Measurements from ENCODE around the gene HBP1.
"Not testable (repeated sequence)": the region's sequence is repeated elsewhere in the genome, so short reads cannot be mapped to it uniquely, and the experiment has no call there.

HBP1 gene

GRCh38 chr7:107187774-107188173 lies 19.0 kb downstream of the HBP1 start:
- no peak for DNase-seq

- no peak for DNase-seq
Observed at GRCh38 chr7:107190090-107190489, 21.3 kb downstream of the HBP1 start.

DNA sequence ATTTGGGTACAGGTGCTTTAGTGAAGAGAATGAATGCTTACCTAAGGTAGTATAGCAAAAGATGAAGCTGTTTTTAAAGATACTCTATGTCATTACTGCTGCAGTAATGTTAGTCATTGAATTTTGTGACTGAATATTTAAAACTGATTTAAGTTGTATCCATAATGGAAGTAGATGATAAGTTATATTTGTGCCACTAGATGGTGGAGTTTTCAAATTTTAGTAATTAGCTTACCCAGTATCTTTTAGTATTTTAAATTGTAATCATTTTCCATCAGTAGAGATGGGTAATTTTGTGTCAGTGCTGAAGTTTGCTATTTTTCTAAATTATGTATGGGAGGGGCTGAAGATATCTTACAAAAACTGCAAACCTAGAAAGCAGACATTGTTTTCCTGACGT lies 25.2 kb downstream of the HBP1 start:
- no peak for DNase-seq

GRCh38 chr7:107196834-107197610 lies 28.2 kb downstream of the HBP1 start:
- no peak for DNase-seq

DNA sequence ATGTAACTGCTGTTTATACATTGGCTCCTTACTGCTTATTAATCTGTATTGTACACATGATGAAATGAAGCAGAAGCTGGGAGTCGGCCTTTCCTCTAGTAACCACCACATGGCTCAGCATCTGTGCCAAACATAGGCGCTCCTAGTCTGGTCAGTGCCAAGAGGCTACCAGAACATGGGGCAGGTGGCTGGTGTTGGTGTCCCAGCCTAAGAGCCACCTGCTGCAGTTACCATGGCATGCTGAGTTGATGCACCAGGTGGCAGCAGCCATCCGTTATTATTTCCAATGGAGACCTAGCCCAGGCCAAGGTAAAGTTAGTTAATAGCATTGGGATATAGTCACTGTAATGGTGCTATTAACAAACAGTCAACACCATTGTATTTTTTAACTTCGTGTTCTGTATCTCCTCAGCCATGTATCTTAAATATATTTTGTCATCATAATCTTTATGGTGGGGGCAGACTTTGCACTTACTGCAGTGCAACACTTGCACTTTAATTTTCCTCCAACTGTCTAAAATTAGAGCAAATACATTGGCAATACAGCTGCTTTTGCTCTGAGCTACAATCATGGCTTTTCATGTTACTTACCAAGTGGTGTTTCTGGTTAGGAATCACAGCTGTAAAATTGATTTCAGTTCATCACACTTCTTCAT lies 33.1 kb downstream of the HBP1 start:
- no peak for DNase-seq

- DNase-seq, result no peak
Observed at GRCh38 chr7:107203607-107204006, 34.8 kb downstream of the HBP1 start.

DNA sequence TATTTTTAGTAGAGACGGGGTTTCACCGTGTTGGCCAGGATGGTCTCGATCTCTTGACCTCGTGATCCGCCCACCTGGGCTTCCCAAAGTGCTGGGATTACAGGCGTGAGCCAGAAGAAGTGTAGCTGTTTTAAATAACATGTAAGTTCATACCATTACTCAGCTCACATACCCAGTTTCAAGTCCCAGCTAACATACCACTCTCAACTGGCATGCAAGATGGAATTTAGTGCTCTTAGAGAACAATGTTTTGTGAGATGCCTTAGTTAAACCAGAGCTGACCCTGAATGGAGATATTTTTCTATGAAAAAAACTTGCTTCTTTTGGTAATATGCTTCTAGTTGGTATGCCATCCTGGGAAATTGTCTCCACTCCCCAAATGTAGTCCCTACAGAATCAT lies 37.3 kb downstream of the HBP1 start:
- DNase-seq, result no peak

- no peak for DNase-seq
Observed at GRCh38 chr7:107206706-107207105, 37.9 kb downstream of the HBP1 start.

GRCh38 chr7:107207459-107207858 lies 38.7 kb downstream of the HBP1 start:
- DNase-seq, result no peak

DNA sequence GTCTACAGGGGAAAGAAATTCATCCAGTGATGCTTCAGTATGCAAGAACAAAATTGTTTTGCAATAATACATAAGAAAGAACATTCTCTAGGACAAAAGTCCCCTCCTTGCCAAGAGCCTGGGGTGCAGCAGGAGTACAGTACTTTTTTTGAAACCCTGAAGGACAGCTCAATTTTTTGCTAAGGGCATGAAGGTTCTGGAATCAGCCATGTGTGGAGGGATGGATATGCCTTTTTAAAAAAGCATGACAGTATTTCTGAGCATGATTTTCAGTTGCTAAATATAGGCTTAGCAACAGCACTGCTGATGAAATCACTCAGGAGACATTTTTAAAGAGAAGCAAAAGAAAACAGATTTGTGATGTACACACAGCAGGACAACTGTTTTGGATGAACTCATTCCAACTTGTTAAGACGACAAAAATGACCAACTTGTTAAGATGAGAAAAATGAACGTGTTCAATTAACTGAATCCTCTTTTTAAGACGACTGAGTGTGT lies 39.3 kb downstream of the HBP1 start:
- no peak for DNase-seq

GRCh38 chr7:107208563-107208962 lies 39.8 kb downstream of the HBP1 start:
- no peak for DNase-seq

DNA sequence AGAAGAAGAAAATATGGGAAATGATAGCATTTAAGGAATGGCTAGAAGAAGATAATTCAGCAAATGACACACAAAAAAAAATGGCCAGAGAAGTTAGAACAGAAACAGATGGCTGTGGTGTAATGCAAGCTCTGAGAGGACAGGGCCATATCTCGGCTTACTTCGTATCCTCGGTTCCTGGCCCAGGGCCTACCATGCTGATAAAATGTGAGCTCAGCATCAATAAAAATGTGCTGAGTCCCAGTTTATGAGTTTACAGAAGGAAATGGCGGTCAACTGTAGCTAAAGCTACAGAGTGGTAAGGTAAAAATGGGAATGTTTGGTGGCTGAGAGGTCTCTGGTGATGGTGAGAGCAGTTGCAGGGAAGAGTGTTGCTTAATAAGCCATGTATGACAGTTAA lies 40.8 kb downstream of the HBP1 start:
- no peak for DNase-seq

- no peak for DNase-seq
Observed at GRCh38 chr7:107210400-107210799, 41.6 kb downstream of the HBP1 start.

DNA sequence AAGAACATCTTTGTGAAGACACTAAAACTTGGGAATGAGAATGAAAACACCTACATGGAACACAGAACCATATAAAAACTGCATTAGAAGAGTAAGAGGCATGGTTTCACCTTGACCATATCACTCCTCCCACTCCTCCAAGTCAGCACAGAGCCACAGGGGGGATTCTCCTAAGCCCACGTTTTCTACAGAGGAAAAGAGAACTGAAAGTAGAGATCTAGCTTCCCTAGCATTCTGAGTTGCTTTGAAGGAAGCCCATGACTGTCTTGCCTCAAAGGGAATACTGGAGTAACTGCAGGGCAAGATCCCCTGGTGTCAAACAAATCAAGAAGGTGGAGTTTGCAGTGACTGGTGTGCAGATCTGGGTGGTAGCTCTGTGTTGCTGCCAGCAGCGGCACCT lies 43.9 kb downstream of the HBP1 start:
- DNase-seq, result no peak

DNA sequence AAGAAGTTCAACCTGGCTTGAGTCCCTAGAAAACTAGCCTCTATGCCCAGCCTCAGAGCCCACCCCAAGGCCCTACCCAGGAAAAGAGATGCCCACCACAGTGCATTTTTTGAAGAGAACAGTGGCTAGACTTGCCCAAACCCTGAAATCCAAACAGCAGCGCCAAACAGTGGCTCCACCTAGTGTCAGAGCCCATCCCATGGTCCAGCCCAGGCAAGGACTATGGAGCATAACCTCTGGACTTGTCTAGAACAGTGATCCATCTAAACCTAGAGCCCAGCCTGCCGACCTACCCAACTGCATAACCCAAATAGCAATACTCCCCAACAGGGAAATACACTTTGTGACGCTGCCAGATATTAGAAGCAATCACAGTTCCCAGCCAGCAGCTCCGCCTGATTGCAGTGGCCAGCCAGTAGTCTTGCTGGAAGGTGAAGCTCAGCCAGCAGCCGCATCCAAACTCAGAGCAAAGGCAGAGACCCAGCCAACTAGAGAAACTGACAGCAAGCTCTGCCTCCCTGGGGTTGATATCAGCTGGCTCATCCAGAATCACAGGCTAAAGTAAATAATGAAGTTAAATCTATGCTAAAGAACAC lies 44.5 kb downstream of the HBP1 start:
- DNase-seq, result no peak

GRCh38 chr7:107213945-107214344 lies 45.1 kb downstream of the HBP1 start:
- no peak for DNase-seq

GRCh38 chr7:107219563-107220244 lies 50.9 kb downstream of the HBP1 start:
- no peak for DNase-seq

DNA sequence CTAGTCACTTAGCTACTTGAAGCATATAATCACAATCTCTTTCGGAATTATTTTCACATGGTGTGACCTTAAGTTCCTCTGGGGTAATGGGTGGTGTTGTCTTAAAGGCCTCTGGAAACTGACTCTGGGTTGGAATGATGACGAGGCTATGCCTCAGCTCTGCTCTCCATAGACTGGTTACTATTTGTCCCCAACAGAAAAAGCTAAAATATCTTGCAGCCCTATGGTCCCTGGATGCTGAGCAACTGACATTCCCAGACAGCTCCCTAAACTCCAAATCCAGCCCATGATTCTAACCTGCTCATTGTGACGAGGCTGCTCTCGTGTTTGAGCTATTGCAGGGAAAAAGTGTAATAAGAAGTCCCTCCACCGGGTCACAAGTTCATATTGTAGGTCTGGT lies 51.6 kb downstream of the HBP1 start:
- no peak for DNase-seq

DNA sequence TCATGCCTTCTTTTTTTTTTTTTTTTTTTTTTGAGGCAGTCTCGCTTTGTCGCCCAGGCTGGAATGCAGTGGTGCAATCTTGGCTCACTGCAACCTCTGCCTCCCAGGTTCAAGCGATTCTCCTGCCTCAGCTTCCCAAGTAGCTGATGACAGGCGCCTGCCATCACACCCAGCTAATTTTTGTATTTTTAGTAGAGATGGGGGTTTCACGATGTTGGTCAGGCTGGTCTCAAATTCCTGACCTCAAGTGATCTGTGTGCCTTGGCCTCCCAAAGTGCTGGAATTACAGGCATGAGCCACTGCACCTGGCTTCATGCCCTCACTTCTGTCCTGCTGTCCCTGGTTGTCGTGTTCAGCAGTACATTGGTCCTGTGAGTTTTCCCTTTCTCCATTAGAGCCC lies 52.0 kb downstream of the HBP1 start:
- DNase-seq, result not testable (repeated sequence)

DNA sequence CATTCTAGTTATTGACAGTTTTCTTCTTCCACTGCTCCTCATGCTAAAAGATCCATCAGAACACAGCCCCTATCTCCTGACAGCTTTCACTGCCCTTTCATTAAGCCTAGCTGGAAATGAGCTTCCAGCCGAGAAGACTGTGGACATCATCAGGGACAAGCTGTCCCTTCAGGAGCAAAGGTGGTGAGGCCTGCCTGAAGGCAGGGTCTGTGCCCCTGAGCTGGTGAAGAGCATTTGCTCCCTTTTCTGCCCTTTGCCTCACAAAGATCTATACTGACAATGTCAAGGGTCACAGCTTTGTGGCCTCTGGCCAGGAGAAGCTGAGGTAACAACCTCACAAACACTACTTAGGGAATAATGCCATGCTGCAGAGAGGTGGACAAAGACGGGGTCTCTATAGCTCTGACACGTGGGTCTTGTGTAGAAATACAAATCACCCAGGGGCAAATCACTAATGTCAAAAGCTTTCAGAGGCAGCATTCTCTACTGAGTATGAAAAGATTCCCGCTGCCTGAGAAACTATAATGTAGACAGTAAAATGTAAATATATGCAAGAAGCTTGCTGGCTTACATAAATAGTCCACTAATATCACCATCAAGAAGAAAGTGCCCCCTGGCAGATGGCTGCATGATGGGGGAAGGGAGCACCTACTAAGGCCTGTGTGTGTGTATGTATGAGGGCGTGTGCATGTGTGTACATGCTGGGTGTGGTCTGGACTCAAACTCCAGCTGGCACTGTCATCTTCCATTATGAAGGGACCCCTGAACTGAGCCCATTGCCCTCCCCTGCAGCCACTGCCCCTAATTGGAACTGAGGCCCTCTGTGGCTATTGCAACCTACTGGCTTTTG lies 55.8 kb downstream of the HBP1 start:
- DNase-seq, result no peak

DNA sequence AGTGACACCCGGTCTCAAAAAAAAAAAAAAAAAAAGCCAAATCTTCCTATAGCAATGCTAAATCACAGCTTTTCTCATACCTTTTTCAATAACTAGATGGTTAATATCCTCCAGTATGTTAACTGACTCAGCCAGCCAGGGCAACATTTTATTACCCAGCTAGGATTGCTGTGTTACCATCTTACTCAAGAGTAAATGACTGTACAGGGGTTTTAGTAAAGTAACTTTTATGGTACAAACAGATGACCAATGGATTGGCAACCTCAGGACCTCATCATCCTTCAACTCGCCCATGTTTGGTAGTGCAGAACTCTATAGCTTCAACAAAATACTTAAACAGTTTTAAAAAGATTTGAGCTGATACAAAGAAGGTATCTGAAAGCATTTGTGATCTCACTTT lies 59.5 kb downstream of the HBP1 start:
- no peak for DNase-seq

GRCh38 chr7:107230334-107230733 lies 61.5 kb downstream of the HBP1 start:
- DNase-seq, result no peak
